GM23248 (cell line): ENCODE measurements around the gene MSRB3. TPM values are rescaled to one million over a fixed set of nuclear protein-coding genes. Genes with fewer than 3 reads are reported as not detected.

ENCODE experiments used
- DNase-seq: peaks from one replicate; pipeline ENCODE4 v3.0.0-alpha.2; 2015
- H2AFZ ChIP-seq: fragments of 200-600 bp; sonication (generic); 2 replicates; pipeline ENCODE4 v1.6.1; 2016; ENCODE audit warnings: antibody characterized with exemption
- H3F3A ChIP-seq: fragments of 200-600 bp; sonication (generic); 2 replicates; pipeline ENCODE4 v1.6.1; 2016; ENCODE audit warnings: mild to moderate bottlenecking, antibody characterized with exemption, mixed run types; ENCODE audit not compliant: insufficient read depth
- H3K27ac ChIP-seq: fragments of 200-600 bp; sonication (generic); 2 replicates; pipeline ENCODE4 v1.5.1; 2016; ENCODE audit warnings: mild to moderate bottlenecking
- H3K27me3 ChIP-seq: fragments of 200-600 bp; sonication (generic); replicated peaks from 2 replicates; pipeline ENCODE4 v1.6.1; 2016; ENCODE audit warnings: mild to moderate bottlenecking; ENCODE audit not compliant: insufficient read depth
- H3K36me3 ChIP-seq: fragments of 200-600 bp; sonication (generic); 2 replicates; pipeline ENCODE4 v1.6.1; 2016; ENCODE audit warnings: low read depth, mild to moderate bottlenecking
- H3K4me1 ChIP-seq: fragments of 200-600 bp; sonication (generic); 2 replicates; pipeline ENCODE4 v1.6.1; 2016; ENCODE audit warnings: mild to moderate bottlenecking; ENCODE audit not compliant: insufficient read depth
- H3K4me2 ChIP-seq: fragments of 200-600 bp; sonication (generic); one replicate; pipeline ENCODE4 v1.6.1; 2016; ENCODE audit warnings: mild to moderate bottlenecking; ENCODE audit not compliant: unreplicated experiment
- H3K4me3 ChIP-seq: fragments of 200-600 bp; sonication (generic); 2 replicates; pipeline ENCODE4 v1.5.1; 2016; ENCODE audit warnings: mild to moderate bottlenecking
- H3K79me2 ChIP-seq: fragments of 200-600 bp; sonication (generic); 2 replicates; pipeline ENCODE4 v1.6.1; 2016; ENCODE audit warnings: mild to moderate bottlenecking; ENCODE audit not compliant: insufficient read depth
- H3K9ac ChIP-seq: fragments of 200-600 bp; sonication (generic); 2 replicates; pipeline ENCODE4 v1.6.1; 2016; ENCODE audit warnings: mild to moderate bottlenecking
- H3K9me2 ChIP-seq: fragments of 200-600 bp; sonication (generic); 2 replicates; pipeline ENCODE4 v1.6.1; 2016; ENCODE audit warnings: mixed run types, mild to moderate bottlenecking, moderate library complexity; ENCODE audit not compliant: insufficient read depth
- H3K9me3 ChIP-seq: fragments of 200-600 bp; sonication (generic); one replicate; pipeline ENCODE4 v1.6.1; 2017; ENCODE audit warnings: low read depth
- H4K20me1 ChIP-seq: fragments of 200-600 bp; sonication (generic); 2 replicates; pipeline ENCODE4 v1.6.0; 2016; ENCODE audit not compliant: insufficient read depth
- EZH2 ChIP-seq: fragments of 200-600 bp; sonication (generic); IDR thresholded peaks from 2 replicates; pipeline ENCODE4 v1.6.1; 2018; ENCODE audit warnings: antibody characterized with exemption, mild to moderate bottlenecking; ENCODE audit not compliant: insufficient read depth, poor library complexity, severe bottlenecking
- EZH2phosphoT487 ChIP-seq: fragments of 200-600 bp; sonication (generic); IDR thresholded peaks from 2 replicates; pipeline ENCODE4 v1.6.1; 2018; ENCODE audit warnings: antibody characterized with exemption, moderate library complexity, mild to moderate bottlenecking, low read depth; ENCODE audit not compliant: insufficient read depth
- whole genome bisulfite sequencing, 2 experiments: methylation state at CpG; one replicate each; pipeline ENCODE4 v1.1.6; 2015 to 2017; ENCODE audit warnings: low lambda C conversion rate in 2 of 2, low coverage in 1 of 2; ENCODE audit errors: missing lambda C conversion rate in 2 of 2; 5-methylcytosine and 5-hydroxymethylcytosine counted together
- in situ Hi-C: fragments of 300-500 bp; cut with MboI; formaldehyde crosslinking; loops from 2 replicates; pipeline ENCODE4 v1.15.0; 2020
- polyA plus RNA-seq: library from polyadenylated mRNA; unstranded; fragments of >200 nt; fragmentation: Nextera tagmentation; extraction: Ambion mirVana; gene quantifications from 2 replicates; pipeline ENCODE4 v1.2.1, GENCODE V29; 2016
- total RNA-seq: library from RNA; depleted of rRNA; stranded (reverse); fragments of >200 nt; shearing (Covaris generic); gene quantifications from 2 replicates; pipeline ENCODE4 v1.2.3, GENCODE V29; 2014

MSRB3 gene
- total and polyA plus RNA-seq, 2 experiments from 2014 or later = 74.1 to 158 TPM

GRCh38 chr12:65434737-65435136, 156.3 kb downstream of the MSRB3 start:
- no peak for TF ChIP-seq EZH2
- Histone ChIP-seq H3K9me2 (no peaks in the 10 kb centered on the region), H3K79me2 (peaks cover 18% of the 10 kb centered on the region), H3K27me3 (no peaks in the 10 kb centered on the region), H3K9ac (no peak overlapping the region), H3K4me2 (no peak overlapping the region), H3K4me3 (no peak overlapping the region), H3K36me3 (peaks cover 13% of the 10 kb centered on the region; the same call in 1 of the 2 replicates), H3K9me3 (no peaks in the 10 kb centered on the region), H3F3A (peaks cover 45% of the 10 kb centered on the region), H4K20me1 (no peaks in the 10 kb centered on the region), H3K27ac (no peak overlapping the region), H2AFZ (no peak overlapping the region), H3K4me1 (peaks cover 54% of the 10 kb centered on the region)
- WGBS, 2 experiments = 36 to 42% methylated on average over 3 of the region's 3 CpGs
- in situ Hi-C loops = no loop called here
- DNase-seq = peak; percentile 35

GRCh38 chr12:65443038-65443437, 164.6 kb downstream of the MSRB3 start:
- H3F3A ChIP-seq = peaks cover 25% of the 10 kb centered on the region
- no peak overlapping the region for H3K9ac ChIP-seq
- in situ Hi-C loops = no loop called here
- H3K4me3 ChIP-seq = no peak overlapping the region
- H3K4me2 ChIP-seq = peak overlapping the region; percentile 8
- peak; percentile 54 for DNase-seq
- H3K9me2 ChIP-seq = no peaks in the 10 kb centered on the region
- no peaks in the 10 kb centered on the region for H3K79me2 ChIP-seq
- H3K36me3 ChIP-seq = peaks cover 7% of the 10 kb centered on the region; the same call in 1 of the 2 replicates
- 2% methylated on average over 2 of the region's 2 CpGs for WGBS, 2 experiments
- H3K9me3 ChIP-seq = no peaks in the 10 kb centered on the region
- H2AFZ ChIP-seq = no peak overlapping the region
- TF ChIP-seq EZH2 = no peak
- TF ChIP-seq EZH2phosphoT487 = no peak
- H3K4me1 ChIP-seq = peaks cover 20% of the 10 kb centered on the region
- H4K20me1 ChIP-seq = no peaks in the 10 kb centered on the region
- 0 out of 2 replicates have a peak overlapping the region, but pooled peaks have one; percentile 3 for H3K27ac ChIP-seq
- H3K27me3 ChIP-seq = no peaks in the 10 kb centered on the region

GRCh38 chr12:65444996-65445395, 166.5 kb downstream of the MSRB3 start:
- no peaks in the 10 kb centered on the region for H3K36me3 ChIP-seq
- no peak overlapping the region for H3K4me2 ChIP-seq
- H3K79me2 ChIP-seq = no peaks in the 10 kb centered on the region
- H3F3A ChIP-seq = peaks cover 34% of the 10 kb centered on the region
- H2AFZ ChIP-seq = no peak overlapping the region
- no peak for DNase-seq
- TF ChIP-seq EZH2phosphoT487 (no peak), EZH2 (no peak)
- WGBS, 2 experiments = 93 to 98% methylated on average over 2 of the region's 2 CpGs
- H3K9me3 ChIP-seq = no peaks in the 10 kb centered on the region
- no peaks in the 10 kb centered on the region for H4K20me1 ChIP-seq
- no peaks in the 10 kb centered on the region for H3K27me3 ChIP-seq
- peaks cover 28% of the 10 kb centered on the region for H3K4me1 ChIP-seq
- no peak overlapping the region for H3K4me3 ChIP-seq
- in situ Hi-C loops = no loop called here
- no peaks in the 10 kb centered on the region for H3K9me2 ChIP-seq
- no peak overlapping the region for H3K9ac ChIP-seq
- no peak overlapping the region for H3K27ac ChIP-seq

- Histone ChIP-seq H3K27ac (no peak overlapping the region), H3K79me2 (no peaks in the 10 kb centered on the region), H3K4me1 (peaks cover 30% of the 10 kb centered on the region), H3K36me3 (no peaks in the 10 kb centered on the region), H3K9ac (no peak overlapping the region), H3K27me3 (no peaks in the 10 kb centered on the region), H3K9me3 (no peaks in the 10 kb centered on the region), H3K4me3 (no peak overlapping the region), H2AFZ (no peak overlapping the region), H3F3A (peaks cover 31% of the 10 kb centered on the region), H4K20me1 (no peaks in the 10 kb centered on the region), H3K4me2 (no peak overlapping the region), H3K9me2 (no peaks in the 10 kb centered on the region)
- in situ Hi-C loops = no loop called here
- no peak for DNase-seq
- no peak for TF ChIP-seq EZH2
- no peak for TF ChIP-seq EZH2phosphoT487
- 100% methylated on average over 1 of the region's 1 CpG for WGBS, 2 experiments
Observed at GRCh38 chr12:65446901-65447300, 168.4 kb downstream of the MSRB3 start.

- Histone ChIP-seq H3K79me2 (no peaks in the 10 kb centered on the region), H3K9ac (no peak overlapping the region), H3K27ac (no peak overlapping the region), H3F3A (peaks cover 18% of the 10 kb centered on the region; the same call in 1 of the 2 replicates), H3K9me3 (no peaks in the 10 kb centered on the region), H4K20me1 (no peaks in the 10 kb centered on the region), H3K4me1 (peaks cover 13% of the 10 kb centered on the region; the same call in 1 of the 2 replicates), H2AFZ (no peak overlapping the region), H3K9me2 (no peaks in the 10 kb centered on the region), H3K27me3 (no peaks in the 10 kb centered on the region), H3K36me3 (peaks cover 1% of the 10 kb centered on the region; the same call in 1 of the 2 replicates), H3K4me2 (peak overlapping the region; percentile 20), H3K4me3 (no peak overlapping the region)
- WGBS, 2 experiments = 78 to 88% methylated on average over 1 of the region's 1 CpG
- no peak for TF ChIP-seq EZH2
- no peak for TF ChIP-seq EZH2phosphoT487
- in situ Hi-C loops = no loop called here
- peak; percentile 67 for DNase-seq
Observed at GRCh38 chr12:65449400-65449799, 170.9 kb downstream of the MSRB3 start.
